HG02870 (cell line): Measurements from ENCODE around the gene TOB1.

Source experiments
- ATAC-seq: cut with Tn5 transposase; IDR thresholded peaks from one replicate; pipeline ENCODE4 v1.9.1; 2021; ENCODE audit warnings: mild to moderate bottlenecking, moderate library complexity; ENCODE audit not compliant: unreplicated experiment

TOB1 gene

DNA sequence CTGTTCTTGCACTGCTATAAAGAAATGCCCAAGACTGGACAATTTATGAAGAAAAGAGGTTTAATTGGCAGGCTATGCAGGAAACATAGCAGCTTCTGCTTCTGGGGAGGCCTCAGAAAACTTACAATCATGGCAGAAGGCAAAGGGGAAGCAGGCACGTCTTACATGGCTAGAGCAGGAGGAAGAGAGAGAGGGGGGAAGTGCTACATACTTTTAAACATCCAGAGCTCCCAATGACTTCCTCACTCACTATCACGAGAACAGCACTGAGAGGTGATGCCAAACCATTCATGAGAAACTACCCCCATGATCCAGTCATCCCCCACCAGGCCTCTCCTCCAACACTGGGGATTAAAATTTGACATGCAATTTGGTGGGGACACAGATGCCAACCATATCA lies 17.4 kb downstream of the TOB1 start:
- no peak for ATAC-seq

DNA sequence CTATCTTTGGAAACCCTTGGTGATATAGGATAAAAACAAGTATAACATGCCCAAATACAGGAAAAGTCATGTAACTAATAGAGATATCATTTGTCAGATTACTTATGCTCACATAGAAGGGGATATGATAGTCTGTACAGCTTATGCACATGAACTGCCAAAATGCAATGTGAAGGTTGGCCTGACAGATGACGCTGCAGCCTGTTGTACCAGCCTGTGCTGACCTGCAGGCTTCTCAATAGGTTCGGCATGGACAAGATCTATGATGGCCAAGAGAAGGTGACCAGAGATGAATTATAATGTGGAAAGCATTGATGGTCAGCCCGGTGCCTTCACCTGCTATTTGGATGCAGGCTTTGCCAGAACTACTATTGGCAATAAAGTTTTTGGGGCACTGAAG lies 18.1 kb downstream of the TOB1 start:
- no peak for ATAC-seq

DNA sequence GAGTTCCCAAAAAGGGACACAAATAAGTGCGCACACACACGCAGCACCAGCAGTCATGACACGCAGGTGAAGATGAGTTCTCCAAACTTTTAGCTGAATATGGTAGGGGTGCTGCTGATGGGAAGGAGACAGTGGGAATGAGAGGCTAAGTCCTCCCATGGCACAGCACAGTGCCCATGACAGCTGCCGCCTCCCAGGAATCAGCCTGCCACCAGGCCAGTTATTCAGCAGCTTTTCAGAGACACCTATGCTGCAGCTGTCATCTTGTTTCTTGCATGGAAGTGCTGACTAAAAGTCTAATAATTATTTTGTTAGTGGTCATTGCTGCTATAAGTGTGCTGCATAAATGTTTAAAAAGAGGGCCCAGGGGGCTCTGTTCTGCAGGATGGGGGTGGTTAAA lies 18.6 kb downstream of the TOB1 start:
- ATAC-seq = no peak

DNA sequence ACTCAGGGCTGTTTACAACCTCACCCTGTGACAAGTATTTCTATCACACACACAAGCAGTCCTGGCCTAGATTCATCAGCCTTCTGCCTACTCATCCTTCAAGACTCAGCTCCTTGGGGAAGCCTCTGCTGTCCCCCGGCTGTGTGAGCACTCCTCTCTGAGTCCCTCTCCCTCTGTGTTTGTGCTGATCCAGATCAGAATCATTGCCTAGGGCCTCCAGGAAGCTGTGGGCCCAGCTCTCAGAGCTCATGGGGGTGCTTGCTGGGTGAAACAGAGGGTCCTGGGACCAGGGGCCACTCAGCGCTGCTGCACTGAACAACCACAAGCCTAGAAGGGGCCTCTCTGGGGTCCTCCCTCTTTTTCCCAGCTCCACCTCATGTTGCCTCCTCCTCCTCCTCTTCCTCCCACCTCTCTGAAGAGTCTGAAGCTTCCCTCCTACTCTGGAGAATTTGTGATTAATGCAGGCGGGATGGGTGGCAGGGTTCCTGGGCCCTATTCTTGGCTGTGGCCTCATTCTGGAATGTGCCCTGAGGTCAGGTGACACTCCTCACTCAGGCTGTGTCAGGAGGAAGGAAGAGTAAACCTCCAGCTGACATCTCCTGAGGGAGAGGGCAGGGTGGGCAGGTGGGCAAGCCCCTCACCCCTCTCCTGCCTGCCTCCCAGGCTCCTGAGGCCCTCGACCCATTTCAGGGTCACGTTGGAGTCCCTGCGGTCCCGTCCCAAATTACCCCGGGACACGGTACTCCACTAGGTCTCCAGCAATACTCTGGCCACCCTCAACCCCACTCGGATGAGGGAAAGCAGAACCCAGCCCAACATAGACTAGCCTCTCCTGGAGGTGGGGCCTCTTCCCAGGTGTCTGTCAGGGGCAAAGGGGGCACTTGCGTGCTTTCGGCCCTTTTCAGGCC lies 20.7 kb downstream of the TOB1 start:
- no peak for ATAC-seq

DNA sequence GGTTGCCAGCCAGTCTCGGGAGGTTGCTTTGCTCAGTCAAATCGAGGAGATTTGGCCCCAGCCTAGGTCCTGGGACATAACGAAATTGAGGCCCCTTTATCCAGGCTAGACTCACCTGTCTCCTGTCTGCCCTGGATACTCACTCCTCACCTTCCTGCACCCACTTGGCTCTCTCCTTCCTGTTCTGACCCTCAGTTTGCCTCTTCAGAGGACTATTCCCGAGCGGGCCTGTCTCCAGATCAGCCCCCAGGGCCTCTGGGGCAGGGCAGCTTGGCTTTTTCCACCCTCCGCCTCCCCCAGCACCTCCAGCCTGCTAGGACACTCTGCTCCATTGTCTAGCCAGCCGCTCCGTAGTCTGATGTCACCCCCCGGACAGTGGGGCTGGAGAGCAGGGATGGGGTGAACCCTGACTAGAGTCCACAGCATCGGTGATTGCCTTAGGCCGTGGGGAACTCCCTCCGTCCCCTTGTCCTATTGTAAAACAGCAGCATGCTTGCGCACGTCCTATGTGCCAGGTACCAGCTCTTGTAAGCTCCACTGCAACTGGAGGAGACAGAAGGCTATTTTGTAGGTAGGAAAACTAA lies 21.9 kb downstream of the TOB1 start:
- ATAC-seq = no peak

DNA sequence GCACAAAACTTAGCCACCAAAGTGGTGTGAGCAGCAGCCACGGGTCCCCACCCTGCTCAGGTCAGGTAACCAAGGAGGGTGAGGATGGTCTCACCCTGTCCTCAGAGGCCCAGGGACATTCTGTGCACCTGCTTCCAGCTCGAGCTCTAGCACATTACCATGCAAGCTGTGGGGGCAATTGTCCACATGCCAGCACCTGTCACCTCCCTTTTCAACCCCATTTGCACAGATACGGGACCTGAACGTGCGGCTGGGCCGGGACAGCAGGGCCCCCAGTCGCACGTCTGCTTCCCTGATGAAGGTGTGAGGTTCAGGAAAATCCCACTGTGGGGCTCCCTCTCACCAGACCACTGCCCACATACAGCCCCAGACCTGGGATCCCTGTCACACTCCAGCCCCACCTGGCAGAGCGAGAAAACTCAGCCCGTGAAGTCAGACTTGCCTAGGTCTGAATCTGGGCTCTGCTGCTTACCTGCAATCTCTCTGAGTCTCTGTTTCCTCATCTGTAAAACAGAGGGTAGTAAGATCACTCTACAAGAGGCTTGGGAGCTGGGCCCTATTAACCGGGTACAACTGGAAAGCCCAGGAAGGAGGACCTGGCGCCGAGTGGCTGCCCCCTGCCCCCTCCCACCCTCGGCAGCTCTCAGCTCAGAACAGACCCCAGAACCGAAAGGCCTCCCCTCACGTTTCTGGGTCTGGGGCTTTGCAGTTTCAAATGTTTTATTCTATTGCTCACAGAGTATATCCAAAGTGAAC lies 22.8 kb downstream of the TOB1 start:
- no peak for ATAC-seq

DNA sequence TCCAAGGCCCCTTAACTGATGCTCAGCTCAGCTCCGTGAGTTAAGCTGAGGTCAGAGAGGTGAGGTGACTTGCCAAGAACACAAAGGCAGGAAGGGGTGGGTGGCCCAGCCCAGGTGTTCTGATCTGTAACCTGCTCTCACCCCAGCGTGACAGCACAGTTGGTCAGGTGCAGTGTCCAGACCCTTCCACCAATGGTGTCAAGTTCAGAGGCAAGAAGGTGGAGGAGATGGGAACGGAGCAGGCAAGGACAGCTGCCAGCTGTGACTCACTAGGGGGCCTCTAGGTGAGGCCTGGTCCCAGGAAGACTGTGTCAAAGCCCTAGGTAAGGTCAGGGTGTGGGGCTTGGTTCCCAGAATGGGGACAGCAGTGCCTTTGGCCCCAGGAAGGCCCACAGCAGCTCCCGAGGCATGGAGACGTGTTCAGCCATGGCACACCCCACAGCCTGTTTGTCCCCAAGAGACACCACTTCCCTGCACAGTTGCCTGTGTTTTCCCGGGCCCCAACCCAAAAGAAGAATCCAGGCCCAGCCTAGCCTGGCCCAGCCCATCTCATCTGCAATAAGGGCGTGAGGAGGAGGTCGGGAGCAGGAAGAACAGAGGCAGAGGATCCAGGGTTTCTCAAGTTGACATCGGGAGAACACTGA lies 23.5 kb downstream of the TOB1 start:
- ATAC-seq = no peak

DNA sequence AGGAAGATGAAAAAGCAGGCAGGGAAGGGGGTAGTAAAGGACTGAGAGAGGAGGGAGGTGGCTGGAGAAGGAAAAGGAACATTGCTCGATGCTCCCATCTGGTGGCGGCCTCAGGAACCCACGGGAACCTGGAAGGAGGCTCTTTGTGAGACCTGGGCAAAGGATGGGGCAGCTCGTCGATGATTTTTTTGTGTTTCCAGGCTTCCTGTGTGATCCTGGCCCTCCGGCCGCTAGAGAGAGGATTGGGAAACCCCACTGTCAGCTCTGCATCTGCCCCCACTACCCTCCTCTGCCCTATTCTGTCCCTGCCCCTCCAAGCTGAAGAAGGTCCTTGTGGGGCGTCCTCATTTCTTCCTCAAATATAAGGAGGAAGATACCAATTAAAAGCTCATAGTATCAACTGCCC lies 24.2 kb downstream of the TOB1 start:
- ATAC-seq = no peak

DNA sequence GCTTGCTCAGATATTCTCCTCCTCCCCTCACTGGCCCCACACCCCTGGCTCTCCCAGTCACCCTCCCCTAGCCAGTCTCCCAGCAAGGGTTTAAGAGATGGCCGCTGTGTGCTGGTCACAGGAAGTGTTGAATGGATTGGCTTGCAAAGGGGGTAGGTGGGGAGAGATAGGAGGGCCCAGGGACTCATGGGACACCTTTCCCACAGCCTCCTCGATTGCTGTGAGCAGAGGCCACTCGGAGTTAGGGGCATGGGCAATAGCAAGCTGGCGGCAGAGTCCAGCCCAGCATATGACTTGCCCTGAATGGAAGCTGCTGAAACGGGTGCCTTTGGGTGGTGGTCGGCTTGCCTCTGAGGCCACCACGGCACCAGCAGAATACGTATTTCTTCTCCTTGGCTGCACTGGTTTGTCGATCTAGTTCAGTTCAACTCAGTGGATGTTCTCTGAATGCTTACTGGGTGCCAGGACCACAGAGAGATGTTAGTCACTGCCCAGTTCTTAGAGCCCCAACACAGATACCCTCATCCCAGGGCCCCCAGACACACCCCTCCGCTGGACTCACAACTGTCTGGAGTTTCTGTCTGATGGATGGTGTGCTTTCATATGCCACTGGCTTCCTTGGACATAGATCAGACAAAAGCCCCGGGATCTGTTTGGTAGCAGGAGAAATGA lies 24.7 kb downstream of the TOB1 start:
- no peak for ATAC-seq

DNA sequence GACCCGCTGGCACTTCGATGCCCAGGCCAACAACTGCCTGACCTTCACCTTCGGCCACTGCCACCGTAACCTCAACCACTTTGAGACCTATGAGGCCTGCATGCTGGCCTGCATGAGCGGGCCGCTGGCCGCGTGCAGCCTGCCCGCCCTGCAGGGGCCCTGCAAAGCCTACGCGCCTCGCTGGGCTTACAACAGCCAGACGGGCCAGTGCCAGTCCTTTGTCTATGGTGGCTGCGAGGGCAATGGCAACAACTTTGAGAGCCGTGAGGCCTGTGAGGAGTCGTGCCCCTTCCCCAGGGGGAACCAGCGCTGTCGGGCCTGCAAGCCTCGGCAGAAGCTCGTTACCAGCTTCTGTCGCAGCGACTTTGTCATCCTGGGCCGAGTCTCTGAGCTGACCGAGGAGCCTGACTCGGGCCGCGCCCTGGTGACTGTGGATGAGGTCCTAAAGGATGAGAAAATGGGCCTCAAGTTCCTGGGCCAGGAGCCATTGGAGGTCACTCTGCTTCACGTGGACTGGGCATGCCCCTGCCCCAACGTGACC lies 25.8 kb downstream of the TOB1 start:
- no peak for ATAC-seq

DNA sequence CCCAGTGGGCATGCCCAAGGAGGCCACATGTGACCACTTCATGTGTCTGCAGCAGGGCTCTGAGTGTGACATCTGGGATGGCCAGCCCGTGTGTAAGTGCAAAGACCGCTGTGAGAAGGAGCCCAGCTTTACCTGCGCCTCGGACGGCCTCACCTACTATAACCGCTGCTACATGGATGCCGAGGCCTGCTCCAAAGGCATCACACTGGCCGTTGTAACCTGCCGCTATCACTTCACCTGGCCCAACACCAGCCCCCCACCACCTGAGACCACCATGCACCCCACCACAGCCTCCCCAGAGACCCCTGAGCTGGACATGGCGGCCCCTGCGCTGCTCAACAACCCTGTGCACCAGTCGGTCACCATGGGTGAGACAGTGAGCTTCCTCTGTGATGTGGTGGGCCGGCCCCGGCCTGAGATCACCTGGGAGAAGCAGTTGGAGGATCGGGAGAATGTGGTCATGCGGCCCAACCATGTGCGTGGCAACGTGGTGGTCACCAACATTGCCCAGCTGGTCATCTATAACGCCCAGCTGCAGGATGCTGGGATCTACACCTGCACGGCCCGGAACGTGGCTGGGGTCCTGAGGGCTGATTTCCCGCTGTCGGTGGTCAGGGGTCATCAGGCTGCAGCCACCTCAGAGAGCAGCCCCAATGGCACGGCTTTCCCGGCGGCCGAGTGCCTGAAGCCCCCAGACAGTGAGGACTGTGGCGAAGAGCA lies 26.4 kb downstream of the TOB1 start:
- no peak for ATAC-seq

DNA sequence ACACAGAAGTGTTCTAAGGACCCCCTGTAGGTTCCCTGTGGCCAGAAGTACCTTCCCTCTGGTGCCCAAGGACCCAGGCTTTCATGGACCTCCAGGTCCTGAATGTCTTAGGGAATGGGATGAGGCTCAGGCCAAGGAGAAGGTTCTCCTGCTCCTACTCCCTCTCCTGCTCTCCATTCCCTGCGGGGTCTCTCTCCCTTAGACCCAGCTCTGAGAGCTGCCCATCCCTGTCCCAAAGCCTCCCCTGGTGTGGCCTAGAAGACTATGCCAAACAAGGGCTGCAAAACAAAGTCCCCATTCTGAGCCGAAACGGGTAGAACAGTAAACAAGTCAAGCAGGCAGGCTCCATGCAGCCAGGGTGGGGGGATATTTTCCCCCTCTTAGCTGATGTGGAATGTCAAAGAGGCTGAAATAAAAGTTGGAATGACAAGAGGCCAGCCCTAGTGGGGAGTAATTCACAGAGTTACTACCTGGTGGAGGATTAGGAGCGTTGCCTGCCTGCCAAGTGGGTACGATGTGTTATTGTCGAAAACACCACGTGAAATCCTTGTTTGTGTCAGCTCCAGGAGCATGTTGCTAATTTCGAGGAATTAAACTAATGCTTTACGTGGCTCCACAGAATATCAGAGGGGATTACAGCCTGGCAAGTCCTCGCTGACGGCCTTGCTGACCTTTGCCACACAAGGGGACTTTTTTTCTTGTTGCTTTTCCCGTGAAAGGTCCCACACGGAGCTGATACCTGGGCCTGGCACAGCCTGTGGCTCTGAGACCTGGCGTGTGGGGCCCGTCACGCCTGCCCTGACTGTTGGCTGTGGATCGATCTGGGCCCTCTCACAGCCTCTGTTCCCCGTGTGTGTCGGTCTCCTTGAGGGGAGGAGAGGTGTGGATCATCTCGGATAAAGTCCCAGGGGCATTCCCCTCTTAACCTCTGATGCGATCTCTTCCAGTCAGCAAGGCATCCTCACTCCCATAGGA lies 27.9 kb downstream of the TOB1 start:
- no peak for ATAC-seq

DNA sequence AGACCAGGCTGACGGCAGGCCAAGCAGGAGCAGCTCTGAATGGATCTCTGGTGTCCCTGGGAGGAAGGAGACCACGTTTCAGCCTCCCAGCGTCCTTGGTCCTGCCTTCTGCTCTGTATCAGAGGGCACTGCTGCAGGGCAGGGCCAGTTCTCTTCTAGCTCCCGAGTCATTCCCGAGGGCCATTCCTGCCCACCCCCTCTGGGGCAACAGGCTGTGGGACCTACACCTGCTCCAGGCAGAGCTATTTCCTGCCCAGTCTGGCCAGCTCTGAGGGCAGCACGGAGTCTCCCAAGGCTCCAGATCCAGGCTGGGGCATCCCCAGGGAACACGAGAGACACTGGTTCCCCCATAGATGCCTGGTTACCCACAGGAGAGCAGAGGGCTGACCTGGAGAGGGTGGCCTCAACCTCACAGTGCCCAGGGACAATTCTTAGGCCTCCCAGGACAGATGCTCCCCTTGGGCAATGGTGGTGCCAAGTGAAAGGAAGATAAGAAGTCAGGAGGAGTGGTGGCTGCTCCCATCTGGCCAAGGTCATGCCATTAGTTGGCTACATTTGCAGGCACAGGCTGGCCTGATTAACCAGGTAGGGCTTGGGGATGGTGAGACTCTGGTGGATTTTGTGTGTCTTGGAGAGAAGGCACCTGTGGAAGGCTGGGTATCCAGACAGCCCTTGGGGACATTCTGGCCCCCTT lies 28.7 kb downstream of the TOB1 start:
- ATAC-seq = no peak

DNA sequence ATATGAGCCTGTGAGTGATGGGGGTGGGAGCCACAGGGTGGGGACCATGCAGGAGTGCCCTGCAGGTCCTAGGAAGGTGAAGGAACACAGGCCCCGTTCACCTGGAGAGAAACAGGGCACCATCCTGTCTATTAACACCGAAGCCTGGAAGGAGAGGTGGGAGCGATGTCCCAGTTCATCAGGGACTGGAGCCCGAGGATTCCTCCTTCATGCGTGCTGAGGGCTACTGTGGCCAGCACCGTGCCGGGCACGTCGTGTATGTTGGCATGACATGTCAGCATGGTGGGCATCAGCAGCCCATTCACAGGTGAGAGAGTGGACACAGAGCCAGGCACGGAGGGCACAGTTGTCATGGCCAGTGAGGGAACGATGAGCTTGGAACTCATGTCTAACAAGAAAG lies 29.3 kb downstream of the TOB1 start:
- ATAC-seq = no peak

DNA sequence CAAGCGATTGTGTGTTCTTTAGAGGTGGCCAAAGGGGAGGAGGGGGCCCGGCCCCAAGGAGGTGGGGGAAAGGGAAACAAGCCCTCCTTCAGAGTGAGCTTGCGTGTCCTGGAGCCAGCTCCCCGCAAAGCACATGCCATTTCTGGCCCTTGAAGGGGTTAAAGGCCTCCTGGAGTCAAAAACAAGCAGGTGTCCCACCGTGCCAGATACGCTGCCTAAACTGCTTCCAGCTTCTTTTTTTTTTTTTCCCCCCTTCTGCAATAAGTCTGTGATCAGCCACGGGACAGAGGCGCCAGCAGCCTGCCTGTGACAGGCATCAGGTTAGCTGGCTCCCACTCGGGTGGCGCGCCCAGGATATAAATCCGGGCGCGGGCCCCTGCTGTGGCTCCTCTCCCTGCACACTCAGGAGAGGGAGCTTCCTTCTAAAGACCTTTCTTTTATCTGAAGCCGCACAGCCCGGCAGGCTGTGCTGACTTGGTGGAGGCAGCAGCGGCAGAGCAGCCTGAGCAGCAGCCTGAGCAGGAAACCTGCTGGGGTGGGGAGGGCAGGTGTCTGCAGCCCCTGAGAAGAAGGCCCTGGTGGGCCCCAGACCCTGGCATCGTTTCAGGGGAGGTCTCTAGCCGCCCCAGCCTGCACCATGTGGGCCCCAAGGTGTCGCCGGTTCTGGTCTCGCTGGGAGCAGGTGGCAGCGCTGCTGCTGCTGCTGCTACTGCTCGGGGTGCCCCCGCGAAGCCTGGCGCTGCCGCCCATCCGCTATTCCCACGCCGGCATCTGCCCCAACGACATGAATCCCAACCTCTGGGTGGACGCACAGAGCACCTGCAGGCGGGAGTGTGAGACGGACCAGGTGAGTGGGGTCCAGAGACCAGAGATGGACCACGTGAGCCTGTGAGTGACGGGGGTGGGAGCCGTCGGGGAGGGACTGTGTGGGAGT lies 30.6 kb downstream of the TOB1 start, which contains the start of gene WFIKKN2:
WFIKKN2 (plus strand) TSS at position 286 of the 934 bp plus-strand sequence; CDS start at position 638, 352 bp downstream.
- ATAC-seq = no peak

DNA sequence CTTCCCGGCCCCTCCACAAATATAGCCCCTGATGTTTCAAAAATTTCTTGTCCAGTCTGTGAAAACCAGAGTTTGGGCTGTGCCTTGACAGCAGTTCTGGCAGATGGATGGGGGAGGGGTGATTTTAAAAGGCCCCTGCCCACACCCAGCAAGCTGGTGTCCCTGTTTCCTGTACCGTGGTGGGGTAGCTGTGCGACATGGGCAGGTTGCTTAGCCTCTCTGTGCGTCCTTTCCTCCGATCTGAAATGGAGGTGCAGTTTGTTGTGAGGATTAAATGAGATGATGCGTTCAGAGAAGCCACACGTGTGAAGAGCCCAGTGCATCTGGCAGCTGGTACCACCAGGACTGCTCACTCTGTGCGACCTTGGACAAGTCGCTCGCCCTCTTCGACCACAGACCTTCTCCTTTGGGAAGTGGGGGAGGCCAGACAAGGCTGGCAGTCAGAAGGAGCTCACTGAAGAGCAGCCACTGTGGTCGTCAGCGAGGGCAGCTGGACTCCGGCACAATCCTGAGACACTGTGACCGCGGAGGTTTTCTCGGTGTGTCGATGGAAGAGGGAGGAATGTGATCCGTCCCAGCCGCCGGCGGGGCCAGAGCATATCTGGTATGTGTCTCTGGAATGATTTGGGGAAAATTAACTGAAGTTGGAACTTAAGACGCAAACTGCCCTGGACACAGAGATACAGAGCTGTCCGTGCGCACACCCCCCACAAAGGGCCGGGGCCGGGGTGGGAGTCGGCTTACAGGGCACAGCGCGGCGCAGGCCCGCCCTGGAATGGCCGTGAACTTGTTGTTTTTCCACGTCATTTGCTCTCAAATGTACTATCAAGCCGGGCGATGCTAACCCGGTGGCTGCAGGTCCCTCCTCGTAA lies 31.5 kb downstream of the TOB1 start:
- ATAC-seq = no peak
